GM12892 (cell line): ENCODE data around the gene ZNF710.

Experiments used
- POLR2A ChIP-seq: IDR thresholded peaks from 2 replicates; pipeline ENCODE4 v1.6.1; 2011; ENCODE audit warnings: low read depth, low read length, control low read depth
- POLR2AphosphoS5 ChIP-seq: IDR thresholded peaks from 2 replicates; pipeline ENCODE4 v1.6.1; 2011; ENCODE audit warnings: low read depth, low read length, control low read depth
- TAF1 ChIP-seq: IDR thresholded peaks from 2 replicates; pipeline ENCODE4 v1.6.1; 2011; ENCODE audit warnings: low read depth, mild to moderate bottlenecking, control low read depth, low read length, borderline replicate concordance

DNA sequence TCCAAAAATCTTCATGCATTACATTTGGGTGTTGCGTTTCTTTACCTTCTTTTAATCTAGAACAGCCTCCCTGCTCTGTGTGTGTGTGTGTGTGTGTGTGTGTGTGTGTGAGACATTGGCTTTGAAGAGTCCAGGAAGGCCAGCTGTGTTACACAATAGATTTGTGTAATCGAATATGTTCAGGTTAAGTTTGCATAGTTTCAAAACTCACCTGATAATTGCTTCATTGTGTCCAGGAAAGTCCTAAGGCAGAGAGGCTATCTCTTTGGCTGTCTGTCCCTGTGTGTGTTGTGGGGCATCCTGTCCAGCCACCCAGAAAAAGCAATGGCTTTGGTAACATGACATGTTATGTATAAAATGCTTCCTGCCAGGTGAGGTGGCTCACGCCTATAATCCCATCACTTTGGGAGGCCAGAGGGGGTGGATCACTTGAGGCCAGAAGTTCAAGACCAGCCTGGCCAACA lies 37.5 kb downstream of the ZNF710 start:
- TF ChIP-seq POLR2A = no peak
- no peak for TF ChIP-seq TAF1
- TF ChIP-seq POLR2AphosphoS5 = no peak
